A673 (cell line): ENCODE results near the gene DCAF8. TPM values are rescaled to one million over a fixed set of nuclear protein-coding genes. Genes with fewer than 3 reads are reported as not detected.
A peak's percentile ranks its signal among the peaks of the same experiment; 100 is the strongest.

Experiments
- BruUV-seq: library from RNA; stranded (reverse); fragments of 400-500 nt; replicated peaks from 2 replicates; lab custom pipeline; 2021; lab: Mats Ljungman, UMichigan
- CTCF ChIA-PET: fragments of 300-600 bp; sonication (Branson Sonifier 250); formaldehyde crosslinking; loops from one replicate; lab custom pipeline; 2022; ENCODE audit warnings: antibody characterized with exemption; lab: Charles Lee
- POLR2A ChIA-PET: fragments of 300-600 bp; sonication (Branson Sonifier 250); formaldehyde crosslinking; loops from one replicate; lab custom pipeline; 2022; ENCODE audit warnings: antibody characterized with exemption; ENCODE audit not compliant: low non-redundant PET; lab: Charles Lee
- DNase-seq: peaks from one replicate; pipeline ENCODE4 v3.0.0-alpha.2; 2015; ENCODE audit warnings: low spot score
- H3K27ac ChIP-seq: fragments of 200-600 bp; sonication (generic); 2 replicates; pipeline ENCODE4 v1.5.1; 2016; ENCODE audit warnings: mixed run types, low read depth, mild to moderate bottlenecking, mixed read lengths, antibody characterized with exemption, low read length; ENCODE audit not compliant: poor library complexity, severe bottlenecking
- H3K27me3 ChIP-seq: fragments of 200-600 bp; sonication (generic); replicated peaks from 2 replicates; pipeline ENCODE4 v1.6.1; 2017; ENCODE audit warnings: mixed run types, low read depth, mild to moderate bottlenecking, mixed read lengths, antibody characterized with exemption, low read length; ENCODE audit not compliant: insufficient read depth, poor library complexity
- H3K36me3 ChIP-seq: fragments of 200-600 bp; sonication (generic); 2 replicates; pipeline ENCODE4 v1.6.1; 2016; ENCODE audit warnings: mixed run types, mild to moderate bottlenecking, mixed read lengths, antibody characterized with exemption, low read length; ENCODE audit not compliant: insufficient read depth, poor library complexity, severe bottlenecking
- H3K4me1 ChIP-seq: fragments of 200-600 bp; sonication (generic); 2 replicates; pipeline ENCODE4 v1.6.1; 2017; ENCODE audit warnings: mixed run types, mild to moderate bottlenecking, mixed read lengths, antibody characterized with exemption, low read length; ENCODE audit not compliant: insufficient read depth, poor library complexity, severe bottlenecking
- H3K4me3 ChIP-seq: fragments of 200-600 bp; sonication (generic); 2 replicates; pipeline ENCODE4 v1.5.1; 2016; ENCODE audit warnings: low read depth, mixed run types, mild to moderate bottlenecking, mixed read lengths, low read length; ENCODE audit not compliant: poor library complexity, severe bottlenecking
- H3K9me3 ChIP-seq: fragments of 200-600 bp; sonication (generic); 2 replicates; pipeline ENCODE4 v1.6.1; 2016; ENCODE audit warnings: mixed run types, low read depth, mild to moderate bottlenecking, mixed read lengths, antibody characterized with exemption, low read length; ENCODE audit not compliant: poor library complexity, severe bottlenecking
- CTCF ChIP-seq: fragments of 300-800, 200-600 bp; sonication (generic); conservative IDR thresholded peaks from 2 replicates; pipeline ENCODE4 v1.5.1; 2017; ENCODE audit warnings: low read depth, mild to moderate bottlenecking, antibody characterized with exemption, low read length, moderate library complexity, mixed read lengths
- EZH2 ChIP-seq: fragments of 200-600 bp; sonication (generic); IDR thresholded peaks from 2 replicates; pipeline ENCODE4 v1.6.1; 2017; ENCODE audit warnings: borderline replicate concordance, low read depth, mild to moderate bottlenecking, mixed read lengths, antibody characterized with exemption, low read length; ENCODE audit not compliant: poor library complexity, severe bottlenecking
- intact Hi-C: fragments of 100-400 bp; cut with micrococcal nuclease; formaldehyde crosslinking; loops from one replicate; pipeline ENCODE4 v1.10.0; 2022; ENCODE audit not compliant: unreplicated experiment
- total RNA-seq: library from RNA; stranded (reverse); gene quantifications from 2 replicates; pipeline ENCODE4 v1.2.3, GENCODE V29; 2021

Gene DCAF8
- total RNA-seq, 1 experiment from 2014 or later = 108 TPM

- intact Hi-C loops = no loop called here
- no peaks in the 10 kb centered on the region for H3K9me3 ChIP-seq
- ChIA-PET CTCF (interaction anchor here (0.6 kb wide), 1 partner anchor 10 kb away, joined by 3 read pairs; no protein-coding TSS in a partner anchor), POLR2A (interaction anchor here (0.6 kb wide), 2 partner anchors 28 to 37 kb away, joined by 3 read pairs; no protein-coding TSS in a partner anchor)
- no peak for DNase-seq
- peaks cover 14% of the 10 kb centered on the region for H3K36me3 ChIP-seq
- TF ChIP-seq EZH2 = no peak
- TF ChIP-seq CTCF = no peak
- peaks cover 28% of the 10 kb centered on the region for H3K4me1 ChIP-seq
- H3K27me3 ChIP-seq = no peaks in the 10 kb centered on the region
- H3K27ac ChIP-seq = peak overlapping the region; percentile 89
- BruUV-seq = no TSS peak
- H3K4me3 ChIP-seq = peak overlapping the region; percentile 88
Observed at GRCh38 chr1:160206036-160206389, 56.3 kb downstream of the DCAF8 start.

GRCh38 chr1:160205242-160206035 lies 56.9 kb downstream of the DCAF8 start, which contains the start of gene PEA15:
Gene PEA15, plus strand, starts transcription at chr1:160205384. Its CDS starts 6,161 bp downstream, at chr1:160211545.
- ChIA-PET POLR2A (interaction anchor here (0.6 kb wide), 2 partner anchors 28 to 36 kb away, joined by 3 read pairs; no protein-coding TSS in a partner anchor), CTCF (interaction anchor here (0.6 kb wide), 1 partner anchor 11 kb away, joined by 3 read pairs; no protein-coding TSS in a partner anchor)
- H3K27me3 ChIP-seq = no peaks in the 10 kb centered on the region
- DNase-seq = peak; percentile 82
- intact Hi-C loops = no loop called here
- TF ChIP-seq EZH2 (no peak), CTCF (no peak)
- peaks cover 9% of the 10 kb centered on the region for H3K36me3 ChIP-seq
- H3K27ac ChIP-seq = peak within 1 kb of the TSS; percentile 89
- H3K4me3 ChIP-seq = peak within 1 kb of the TSS; percentile 88
- BruUV-seq = no TSS peak
- H3K9me3 ChIP-seq = no peaks in the 10 kb centered on the region
- H3K4me1 ChIP-seq = peaks cover 24% of the 10 kb centered on the region

- intact Hi-C loops = no loop called here
- TF ChIP-seq CTCF (no peak), EZH2 (no peak)
- H3K27ac ChIP-seq = no peak overlapping the region
- ChIA-PET POLR2A (interaction anchor here (0.6 kb wide), 1 partner anchor 89 kb away, joined by 4 read pairs; the partner anchor contains the start of gene ATP1A2), CTCF (no interaction called here)
- no peaks in the 10 kb centered on the region for H3K27me3 ChIP-seq
- peaks cover 19% of the 10 kb centered on the region for H3K4me1 ChIP-seq
- peaks cover 1% of the 10 kb centered on the region for H3K36me3 ChIP-seq
- DNase-seq = no peak
- no TSS peak for BruUV-seq
- no peaks in the 10 kb centered on the region for H3K9me3 ChIP-seq
- peak overlapping the region; percentile 88 for H3K4me3 ChIP-seq
Observed at GRCh38 chr1:160204526-160205241, 57.7 kb downstream of the DCAF8 start.
